Measurements from ENCODE around the gene HTR4.

Gene HTR4

DNA sequence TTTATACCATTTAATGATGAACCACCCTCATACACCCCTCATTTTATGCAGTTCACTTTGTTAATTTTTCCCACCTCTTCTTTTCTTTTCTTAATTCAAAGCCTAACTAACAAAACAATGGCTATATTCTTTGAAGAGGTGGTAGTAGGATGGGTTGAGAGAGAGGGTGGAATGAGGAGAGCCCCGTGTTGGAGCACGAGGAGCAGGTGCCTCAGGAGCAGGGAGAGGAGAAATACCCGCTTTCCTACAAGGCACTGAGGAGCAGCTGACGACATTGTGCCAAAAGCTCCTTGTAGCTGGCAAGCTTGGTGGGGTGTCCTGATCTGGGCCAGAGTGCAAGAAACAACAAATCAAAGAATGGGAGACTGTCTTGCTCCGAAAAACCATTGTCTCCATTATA is 129.6 kb downstream of the HTR4 start:
- no peak for DNase-seq

DNA sequence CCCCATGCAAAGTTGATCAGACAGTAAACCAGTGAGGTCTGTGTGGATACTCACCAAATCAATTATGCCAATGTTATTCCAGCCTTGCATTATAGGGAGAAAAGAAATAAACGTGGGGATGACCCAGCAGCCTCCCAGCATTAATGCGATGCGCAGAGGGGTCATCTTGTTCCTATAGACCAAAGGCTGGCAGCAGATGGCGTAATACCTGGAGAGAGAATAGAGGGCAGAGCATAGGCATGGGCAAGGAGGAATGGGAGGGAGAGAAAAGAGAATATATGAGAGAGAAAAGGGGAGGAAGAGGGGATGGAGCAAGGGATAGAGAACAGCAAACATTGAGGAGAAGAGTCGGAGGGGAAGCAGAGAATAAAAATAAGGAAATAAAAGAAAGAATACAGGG is 131.2 kb downstream of the HTR4 start:
- DNase-seq, result no peak

DNA sequence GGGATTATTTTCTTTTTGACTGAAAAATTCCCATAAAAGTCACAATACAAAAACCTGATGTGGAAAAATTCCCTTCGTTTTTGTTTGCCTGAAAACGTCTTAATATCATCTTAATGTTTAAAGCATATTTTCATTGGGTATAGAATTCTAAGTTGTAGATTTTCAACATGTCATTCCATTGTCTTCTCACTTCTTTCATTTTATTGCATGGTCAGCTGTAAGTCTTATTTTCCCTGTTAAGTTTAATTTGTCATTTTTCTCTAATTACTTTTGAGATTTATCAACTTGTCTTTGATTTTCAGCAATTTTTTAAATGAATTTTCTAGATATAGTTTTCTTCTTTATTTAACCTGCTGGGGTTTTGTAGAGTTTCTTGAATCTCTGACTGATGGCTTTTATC is 138.9 kb downstream of the HTR4 start:
- no peak for DNase-seq

DNA sequence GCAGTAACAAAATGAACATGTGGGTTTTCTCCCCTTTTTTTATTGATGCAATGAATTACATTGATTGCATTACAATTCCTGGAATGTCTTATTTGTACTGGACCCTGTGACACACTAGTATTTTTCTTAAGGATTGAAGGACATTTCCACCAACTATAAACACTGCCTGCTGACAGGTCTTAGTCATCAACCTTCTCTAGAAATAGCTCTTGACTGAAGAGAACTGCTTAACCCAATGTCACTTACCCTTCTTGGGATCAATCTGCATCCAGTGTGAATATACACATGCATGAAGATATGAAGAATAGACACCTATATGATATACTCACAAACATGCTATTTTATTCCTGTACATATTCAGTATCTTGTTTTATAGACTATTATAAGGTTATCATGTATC is 140.0 kb downstream of the HTR4 start:
- DNase-seq, result no peak

DNA sequence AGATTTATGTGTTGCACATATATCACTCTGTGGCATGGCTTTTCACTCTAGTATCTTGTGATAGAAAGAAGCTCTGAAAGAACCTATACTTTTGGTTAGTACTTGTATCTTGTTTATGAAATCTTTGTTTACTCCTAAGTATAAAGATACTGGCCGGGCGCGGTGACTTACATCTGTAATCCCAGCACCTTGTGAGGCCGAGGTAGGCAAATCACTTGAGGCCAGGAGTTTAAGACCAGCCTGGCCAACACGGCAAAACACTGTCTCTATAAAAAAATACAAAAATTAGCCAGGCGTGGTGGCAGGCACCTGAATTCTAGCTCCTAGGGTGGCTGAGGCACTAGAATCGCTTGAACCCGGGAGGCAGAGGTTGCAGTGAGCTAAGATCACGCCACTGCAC is 141.8 kb downstream of the HTR4 start:
- no peak for DNase-seq

DNA sequence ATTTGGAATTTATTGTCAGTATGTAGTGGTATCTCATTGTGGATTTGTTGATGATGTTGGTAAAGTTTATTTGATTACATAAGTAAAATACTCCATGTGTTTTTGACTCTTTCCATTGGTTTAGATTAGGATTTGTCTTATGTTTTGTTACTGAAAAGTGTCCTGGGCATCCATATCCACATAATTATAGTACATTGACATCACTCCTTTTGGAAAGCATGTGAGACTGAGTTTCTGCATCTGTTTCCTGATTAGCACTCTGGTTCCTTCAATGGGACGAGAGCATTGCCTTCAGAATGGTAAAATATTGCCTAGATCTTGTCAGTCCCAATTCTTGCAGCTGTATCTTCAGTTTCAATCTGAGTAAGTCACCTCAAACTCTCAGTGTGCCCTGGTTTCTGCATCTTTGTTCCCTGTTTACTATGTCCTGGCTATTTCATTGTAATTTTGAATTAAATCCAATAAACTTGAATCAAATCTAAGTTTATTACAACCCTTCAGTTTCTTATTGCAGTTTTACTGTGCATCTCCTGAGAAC is 142.4 kb downstream of the HTR4 start:
- DNase-seq, result no peak

DNA sequence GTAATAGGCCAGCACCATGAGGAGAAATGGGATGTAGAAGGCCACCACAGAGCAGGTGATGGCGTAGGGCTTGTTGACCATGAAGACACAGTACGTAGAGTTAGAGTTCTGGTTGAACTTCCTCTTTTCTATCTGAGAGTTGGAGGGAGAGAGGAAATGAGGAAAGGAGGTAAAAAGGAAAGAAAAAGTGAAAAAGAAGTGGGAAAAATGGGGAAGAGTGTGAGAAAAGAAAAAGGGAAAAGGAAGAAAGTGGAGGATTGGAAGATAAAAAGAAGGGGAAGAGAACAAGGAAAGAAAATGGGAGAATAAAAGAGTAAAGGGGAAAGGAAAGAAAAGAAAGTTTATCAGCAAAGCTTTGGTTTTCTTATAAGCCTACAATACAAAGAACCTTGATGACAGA is 144.4 kb downstream of the HTR4 start:
- no peak for DNase-seq

DNA sequence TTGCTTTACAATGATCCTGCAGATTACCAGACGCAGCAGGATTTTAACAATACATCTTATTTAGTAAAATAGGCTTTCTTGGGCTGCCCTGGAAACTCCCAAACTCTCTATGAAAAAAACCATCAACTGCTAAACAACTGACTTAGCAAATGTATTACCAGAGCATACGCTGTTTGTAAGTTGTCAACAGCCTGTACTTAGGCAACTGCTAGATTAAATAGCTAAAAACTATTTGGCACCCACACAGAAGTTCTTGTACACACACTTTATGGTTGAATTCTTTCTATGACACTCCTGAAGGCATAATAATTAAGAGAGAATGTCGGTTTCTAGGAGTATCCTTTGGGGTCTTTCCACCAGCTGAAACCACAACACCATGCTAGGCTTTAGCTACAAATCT is 146.7 kb downstream of the HTR4 start:
- DNase-seq, result no peak

DNA sequence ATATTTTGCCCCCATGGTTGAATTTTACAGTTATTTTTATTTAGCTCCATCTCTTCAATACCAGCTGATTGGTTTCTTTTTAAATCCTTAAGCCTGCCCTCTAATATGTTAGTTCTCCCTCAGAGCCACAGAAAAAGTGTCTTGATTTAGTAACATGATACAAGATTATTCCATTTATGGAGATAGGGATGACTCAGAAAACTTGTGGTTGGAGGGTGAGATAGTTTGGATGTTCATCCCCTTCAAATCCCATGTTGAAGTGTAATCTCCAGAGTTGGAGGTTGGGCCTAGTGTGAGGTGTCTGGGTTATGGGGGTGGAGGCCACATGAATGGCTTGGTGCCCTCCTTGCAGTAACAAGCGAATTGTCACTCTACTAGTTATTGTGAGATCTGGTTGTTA is 154.9 kb downstream of the HTR4 start:
- no peak for DNase-seq

DNA sequence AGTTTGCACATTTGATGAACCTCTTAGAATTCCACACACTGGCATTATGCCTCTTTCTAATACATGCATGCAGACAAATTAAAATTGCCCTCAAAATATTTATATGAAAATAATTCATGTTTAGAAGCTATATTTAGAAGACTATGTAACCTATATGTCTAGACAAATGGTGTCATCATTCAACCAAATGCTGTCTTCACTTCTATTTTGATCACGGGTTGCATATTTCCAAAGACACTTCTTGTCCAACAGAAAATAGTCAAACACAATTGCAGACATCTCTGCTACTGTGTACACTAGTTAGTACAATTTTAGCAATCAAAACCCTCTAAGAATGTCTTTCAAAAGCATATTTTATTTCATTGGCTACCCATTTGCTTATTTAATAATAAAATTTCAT is 156.6 kb downstream of the HTR4 start:
- no peak for DNase-seq

DNA sequence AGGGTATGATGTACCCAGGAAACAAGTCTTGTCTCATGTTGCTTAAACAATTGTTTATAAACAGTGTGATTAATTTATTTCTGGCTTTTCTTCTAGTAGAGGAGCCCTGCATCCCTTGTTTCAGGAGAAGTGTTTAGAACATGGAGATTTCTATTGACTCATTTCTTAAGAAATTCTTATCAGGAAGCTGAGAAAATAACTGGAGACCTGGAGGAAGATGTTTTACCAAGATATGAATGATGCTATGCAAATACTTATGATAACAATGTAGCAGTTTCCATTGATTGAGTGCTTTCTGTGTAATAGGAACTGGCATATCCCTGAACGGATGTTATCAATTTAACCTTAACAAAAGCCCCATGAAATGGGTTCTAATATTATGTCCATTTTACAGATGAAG is 162.0 kb downstream of the HTR4 start:
- DNase-seq, result no peak

DNA sequence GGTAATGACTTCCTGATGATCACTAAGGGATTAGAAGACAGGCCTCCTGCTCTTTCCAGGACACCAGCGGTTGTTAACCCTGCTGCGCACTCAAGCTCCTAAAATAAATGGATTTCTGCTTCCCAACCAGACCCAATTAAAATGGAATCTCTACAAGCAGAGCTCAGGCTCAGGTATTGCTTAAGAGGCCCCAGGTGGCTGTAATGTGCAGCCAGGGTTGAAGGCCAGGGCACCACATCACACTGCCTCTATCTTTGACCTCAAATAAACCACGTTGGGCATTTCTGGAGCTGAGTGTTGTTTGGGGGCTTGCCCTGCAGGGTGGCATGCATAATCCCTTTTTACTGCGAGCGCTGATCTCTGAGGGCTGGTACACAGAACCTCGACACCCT is 162.5 kb downstream of the HTR4 start:
- no peak for DNase-seq

DNA sequence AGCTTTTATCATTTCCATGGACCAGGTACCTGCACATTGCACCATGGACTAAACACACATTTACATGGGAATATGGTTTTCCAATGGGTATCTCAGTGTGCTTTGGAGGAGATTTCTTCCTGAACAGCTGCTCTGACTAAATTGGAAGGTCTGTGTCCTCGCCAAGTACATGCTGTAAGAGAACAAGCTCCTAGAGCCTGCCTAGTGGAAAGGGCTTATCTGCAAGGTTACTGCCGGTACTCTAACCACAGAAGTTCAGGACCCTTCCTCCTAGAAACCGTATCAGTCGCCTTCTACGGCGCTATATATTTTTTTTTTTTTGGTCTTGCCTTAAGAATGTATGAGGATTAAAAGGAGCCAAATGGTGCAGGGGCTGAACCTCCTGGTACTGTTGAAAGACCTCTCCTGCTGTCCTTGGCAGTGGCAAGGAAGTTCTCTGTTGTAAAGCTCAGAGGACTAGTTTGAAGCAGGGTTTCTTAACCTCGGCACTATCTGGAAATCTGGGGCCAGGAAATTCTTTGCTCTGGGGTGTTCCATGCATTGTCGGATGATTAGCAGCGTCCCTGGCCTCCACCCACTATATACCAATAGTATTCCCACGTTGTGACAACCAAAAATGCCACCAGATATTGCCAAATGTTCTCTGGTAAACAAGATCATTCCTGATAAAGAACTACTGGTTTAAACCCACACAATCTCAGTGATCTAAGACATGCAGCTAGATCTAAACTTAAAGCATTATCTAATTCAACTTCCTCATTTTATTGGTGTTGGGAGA is 163.1 kb downstream of the HTR4 start:
- DNase-seq, result no peak

DNA sequence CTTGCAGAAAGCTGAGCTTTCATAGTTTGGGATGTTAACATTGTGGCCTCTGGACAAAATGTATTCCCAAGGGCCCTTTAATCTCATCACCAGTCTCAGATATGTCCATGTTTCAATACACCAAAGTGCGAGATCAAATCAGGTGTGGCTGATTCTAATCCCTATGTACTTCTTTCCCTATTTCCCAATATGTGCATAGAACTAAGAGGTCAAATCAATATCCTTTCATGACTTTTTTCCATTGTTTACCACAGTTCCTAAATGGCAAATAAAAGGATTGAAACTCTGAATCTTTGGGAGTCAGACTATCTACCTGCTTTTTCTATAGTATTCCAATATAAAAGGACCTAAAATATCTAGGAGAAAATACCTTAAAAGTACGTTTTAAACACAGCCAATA is 165.6 kb downstream of the HTR4 start:
- no peak for DNase-seq

DNA sequence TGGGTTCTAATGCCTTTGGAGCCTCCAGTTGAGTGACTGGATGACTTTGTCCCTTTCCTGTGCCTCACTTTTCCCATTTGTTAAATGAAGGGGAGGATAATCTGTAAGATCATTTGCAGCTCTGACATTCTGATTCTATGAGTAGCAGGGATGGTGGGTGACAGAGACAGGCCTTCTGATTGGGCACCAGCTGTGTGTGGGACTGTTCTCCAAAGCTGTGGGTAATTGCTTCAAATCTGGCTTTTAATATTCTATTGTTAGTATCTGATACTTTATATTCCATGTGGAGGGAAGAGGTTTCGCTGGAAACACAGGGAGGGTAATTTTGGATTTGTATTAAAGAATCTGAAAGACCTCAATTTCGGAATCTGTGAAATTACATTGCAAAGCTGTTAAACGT is 167.9 kb downstream of the HTR4 start:
- no peak for DNase-seq

DNA sequence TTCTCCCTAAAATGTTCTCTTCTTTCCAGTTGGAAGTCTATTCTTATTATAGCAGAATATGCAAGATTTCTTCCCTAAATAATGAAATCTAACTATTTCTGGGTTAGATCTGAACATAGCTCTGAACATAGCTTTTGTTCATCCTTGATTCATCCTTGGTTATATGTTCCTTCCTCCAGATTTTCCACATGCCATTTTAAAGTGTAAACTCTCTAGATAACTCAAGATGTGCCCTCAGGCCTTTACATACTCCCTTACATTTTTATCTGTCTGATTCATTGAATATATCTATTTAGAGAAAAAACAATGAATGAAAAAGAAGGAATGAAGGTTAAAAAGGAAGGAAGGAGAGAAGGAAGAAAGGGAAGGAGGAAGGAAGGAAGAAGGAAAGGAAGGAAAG is 169.7 kb downstream of the HTR4 start:
- DNase-seq, result no peak

DNA sequence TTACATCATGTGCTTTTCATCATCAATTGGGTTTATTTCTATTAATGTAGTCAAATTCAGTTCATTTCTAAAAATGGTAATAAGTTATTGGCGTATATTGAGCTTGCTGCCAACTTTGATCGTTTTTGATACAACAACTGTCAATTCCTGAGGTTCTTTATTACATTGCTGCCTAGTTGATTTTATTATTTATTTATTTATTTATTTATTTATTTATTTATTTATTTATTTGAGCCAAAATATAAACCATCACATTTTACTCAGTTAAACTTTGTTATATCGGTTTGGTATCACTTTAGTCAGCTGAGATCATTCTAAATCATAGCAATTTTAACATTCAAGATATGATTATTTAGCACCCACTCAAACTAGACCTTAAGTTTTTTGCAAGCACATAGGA is 170.6 kb downstream of the HTR4 start:
- DNase-seq, result no peak

DNA sequence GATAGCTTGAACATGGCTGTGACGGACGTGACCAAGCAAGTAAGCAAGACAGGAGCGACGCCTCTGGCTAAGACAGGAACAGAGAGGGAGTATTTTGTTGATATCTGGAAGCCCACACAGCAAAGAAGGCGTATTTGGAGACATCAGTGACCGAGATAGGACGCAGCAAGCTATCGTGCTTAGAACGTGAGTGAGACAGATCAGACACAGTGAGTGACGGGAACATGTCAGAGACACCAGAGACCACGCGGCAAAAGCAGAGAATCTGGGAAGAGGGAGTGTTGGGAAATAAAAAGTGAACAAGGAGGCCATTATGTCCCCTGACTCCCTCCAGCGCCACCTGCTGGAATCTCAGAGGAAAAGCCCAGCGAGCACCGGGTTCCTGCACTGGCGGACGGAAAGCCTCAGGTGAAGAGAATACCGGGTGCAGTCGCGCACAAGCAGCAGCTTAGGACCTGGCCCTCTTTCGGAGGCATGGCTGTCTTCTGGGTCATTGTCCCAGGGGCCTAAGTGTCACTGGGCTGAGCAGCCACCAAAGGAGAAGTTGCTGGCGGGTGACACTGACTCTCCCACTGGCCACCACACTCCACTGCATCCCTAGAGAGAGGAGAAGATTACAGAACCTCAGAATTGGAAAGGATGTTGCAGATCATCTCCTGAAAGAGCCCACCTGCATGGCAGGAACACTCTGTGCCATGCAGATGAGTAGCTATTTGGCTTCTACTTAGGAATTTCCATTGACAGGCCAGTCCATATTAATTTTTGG is 171.4 kb downstream of the HTR4 start:
- no peak for DNase-seq

DNA sequence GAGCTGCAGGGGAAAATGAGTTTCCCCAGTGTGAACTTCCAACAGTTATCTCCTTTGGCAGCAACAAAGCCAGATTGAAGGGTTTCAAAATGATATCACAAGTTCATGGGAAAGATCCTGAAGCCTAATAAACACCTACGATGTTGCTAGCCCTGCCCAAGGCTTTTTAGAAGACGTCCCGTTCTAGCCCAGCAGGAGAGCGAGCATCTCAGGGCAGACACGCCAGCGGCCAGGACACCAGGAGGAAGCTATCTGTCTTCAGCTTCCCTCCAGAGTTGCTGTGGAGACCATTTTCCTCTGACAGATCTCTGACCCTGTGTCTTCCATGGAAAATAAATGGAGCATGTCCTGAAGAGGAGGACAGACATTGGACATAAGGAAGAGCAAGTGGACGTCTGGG is 172.1 kb downstream of the HTR4 start:
- no peak for DNase-seq

DNA sequence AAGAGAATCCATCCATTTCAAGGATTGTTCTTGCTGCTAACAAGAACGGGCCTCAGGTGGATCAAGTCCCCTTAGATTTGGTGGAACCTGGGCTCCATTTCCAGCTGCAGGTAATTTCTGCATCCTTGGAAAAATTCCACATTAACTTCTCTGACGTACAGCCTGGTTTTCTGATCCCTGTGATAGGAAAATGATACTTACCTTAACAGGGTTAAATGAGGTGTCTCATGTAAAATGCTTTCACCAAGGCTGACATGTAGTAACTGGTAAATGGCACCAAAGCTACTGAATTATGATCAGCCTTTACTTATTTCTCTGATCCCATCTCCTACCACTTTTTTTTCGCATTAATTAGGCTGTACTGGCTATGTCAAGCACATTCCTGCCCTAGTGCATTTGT is 176.9 kb downstream of the HTR4 start:
- DNase-seq, result no peak

DNA sequence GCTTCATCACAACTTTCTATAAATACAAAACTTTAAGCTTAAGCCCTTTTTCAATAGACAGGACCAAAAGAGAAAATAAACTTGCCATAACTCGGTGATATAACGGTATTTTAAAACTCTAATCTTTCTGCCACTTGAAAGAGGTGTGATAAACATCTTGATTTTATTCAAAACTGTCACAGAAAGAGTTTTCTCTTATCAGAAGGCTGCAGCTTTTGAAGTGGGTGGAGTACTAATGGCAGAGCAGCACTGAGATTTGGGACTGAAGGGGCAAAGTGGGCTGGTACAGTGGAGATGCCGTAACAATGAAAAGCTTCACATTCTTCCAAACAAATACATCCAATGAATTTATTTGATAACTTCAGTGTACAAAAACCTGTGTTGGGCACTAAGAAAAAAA is 178.0 kb downstream of the HTR4 start:
- no peak for DNase-seq

DNA sequence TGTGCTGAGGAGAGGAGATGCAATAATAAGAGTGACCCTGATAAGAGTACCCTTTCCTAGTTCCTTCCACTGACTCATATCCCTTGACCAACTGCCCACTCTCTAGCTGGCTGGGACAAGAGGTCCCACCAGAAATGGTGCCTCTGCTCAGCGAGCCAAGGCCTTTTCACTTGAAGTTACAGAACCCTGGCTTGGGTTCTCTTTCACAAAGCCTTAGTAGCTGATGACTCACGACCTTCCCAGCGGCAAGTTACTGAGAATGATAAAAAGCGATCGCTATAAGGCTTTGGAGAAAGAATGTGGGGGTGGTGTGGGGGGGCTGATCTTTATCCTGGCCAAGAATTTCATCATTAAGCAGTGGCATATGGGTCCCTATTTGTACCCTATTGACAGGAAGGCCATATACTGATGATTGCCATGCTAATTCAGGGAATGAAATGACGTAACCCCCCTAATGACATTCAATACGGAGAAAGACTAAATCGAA is 180.3 kb downstream of the HTR4 start:
- no peak for DNase-seq

DNA sequence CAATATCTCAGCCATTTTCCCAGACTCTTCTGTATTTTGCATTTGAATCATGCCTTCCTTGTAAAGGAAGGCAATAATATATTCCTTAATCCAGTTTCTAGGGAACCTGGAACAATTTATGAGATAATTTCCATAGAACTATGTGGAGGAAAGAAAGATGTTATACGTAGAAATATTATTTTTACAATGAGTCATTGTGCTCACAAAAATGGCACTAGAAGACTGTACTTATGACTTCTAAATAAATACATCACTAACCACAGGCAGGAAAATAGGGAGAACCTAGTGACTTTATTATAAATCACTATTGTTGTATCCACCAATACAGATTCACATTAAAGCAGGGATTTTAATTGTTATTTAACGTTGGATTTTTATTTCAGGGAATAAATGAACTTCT is 182.9 kb downstream of the HTR4 start:
- DNase-seq, result no peak

DNA sequence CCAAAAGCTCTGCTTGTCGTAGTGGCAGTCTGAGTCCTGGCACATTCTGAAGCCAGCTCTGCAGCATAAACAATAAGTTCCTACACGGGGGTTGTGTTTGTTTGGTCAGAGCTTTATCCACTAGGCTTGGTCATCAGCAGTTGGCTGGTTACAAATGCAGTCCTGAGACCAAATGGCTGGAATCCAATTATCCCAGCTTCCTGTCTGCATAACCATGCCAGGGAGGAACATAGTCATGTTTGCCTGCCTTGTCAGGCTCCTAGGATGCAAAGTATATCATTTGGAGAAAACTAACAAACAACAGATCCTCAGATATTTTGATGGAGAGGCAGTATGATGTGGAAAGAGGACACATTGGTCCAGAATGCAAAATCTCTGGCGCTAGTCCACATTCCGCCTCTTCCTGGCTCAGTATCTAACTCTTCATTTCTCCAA is 184.8 kb downstream of the HTR4 start:
- DNase-seq, result no peak
